Esophagus squamous epithelium (tissue), 4 donors: ENCODE measurements around the gene KIR2DL3.

Source experiments
- CTCF ChIP-seq, 6 experiments: fragments of 450-650 bp in 4 of 6; fragments of 200-600 bp in 2 of 6; sonication (generic) in 2 of 6; IDR thresholded peaks; one replicate each; pipeline ENCODE4 v1.5.1; 2016 to 2019; ENCODE audit warnings: antibody characterized with exemption in 6 of 6, mild to moderate bottlenecking in 4 of 6, moderate library complexity in 4 of 6
- POLR2A ChIP-seq, 4 donors: fragments of 450-650 bp; IDR thresholded peaks; one replicate each; pipeline ENCODE4 v1.6.1; 2017; ENCODE audit warnings: antibody characterized with exemption in 4 of 4, mild to moderate bottlenecking in 4 of 4, moderate library complexity in 3 of 4

DNA sequence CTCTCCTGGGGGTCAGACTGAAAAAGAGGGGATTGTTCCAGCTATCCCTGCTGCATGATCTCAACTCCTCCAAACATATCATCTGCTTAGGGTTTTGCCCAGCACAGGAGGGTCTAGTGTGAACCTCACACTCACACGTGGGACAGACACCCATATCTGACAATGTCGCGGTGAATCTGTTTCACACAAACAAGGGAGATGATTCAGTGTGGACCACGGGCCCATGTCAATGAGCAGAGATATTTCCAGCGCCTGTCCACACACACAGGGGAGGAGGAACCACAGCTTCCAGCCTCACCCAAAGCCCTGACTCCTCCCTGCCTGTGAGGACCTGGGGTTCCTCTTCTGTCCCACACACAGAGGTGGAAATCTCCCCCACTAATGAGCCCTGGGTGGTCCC is 43.7 kb upstream of the KIR2DL3 start:
- no peak for TF ChIP-seq CTCF (IDR thresholded peaks at IDR 0.05)
- TF ChIP-seq POLR2A (IDR thresholded peaks at IDR 0.05), result no peak
